HG03039 (cell line): ENCODE data around the gene MPI.

Experiments
- ATAC-seq: cut with Tn5 transposase; IDR thresholded peaks from one replicate; pipeline ENCODE4 v1.9.1; 2021; ENCODE audit warnings: mild to moderate bottlenecking, moderate library complexity; ENCODE audit not compliant: unreplicated experiment

Gene MPI

GRCh38 chr15:74889883-74890664 lies at the start of gene MPI:
TSS of gene MPI (plus strand) at chr15:74890042. CDS start at chr15:74890074, 32 bp downstream.
- peak; percentile 55 for ATAC-seq

GRCh38 chr15:74840851-74841775 lies 48.7 kb upstream of the MPI start:
- no peak for ATAC-seq

- no peak for ATAC-seq
These were observed 47.9 kb upstream of the MPI start for GRCh38 chr15:74841891-74842373.

GRCh38 chr15:74842581-74843444 lies 47.0 kb upstream of the MPI start, which contains the start of gene ULK3:
TSS of gene ULK3 (minus strand) at chr15:74843156. CDS start at chr15:74843105, 51 bp downstream.
- ATAC-seq: peak; percentile 66

GRCh38 chr15:74843445-74843828 lies 46.4 kb upstream of the MPI start:
- ATAC-seq: no peak

GRCh38 chr15:74843891-74844299 lies 45.9 kb upstream of the MPI start:
- no peak for ATAC-seq

- ATAC-seq: no peak
These were observed 45.3 kb upstream of the MPI start for GRCh38 chr15:74844319-74845207.

- ATAC-seq: no peak
These were observed 44.7 kb upstream of the MPI start for GRCh38 chr15:74845208-74845568.

GRCh38 chr15:74845581-74845980 lies 44.3 kb upstream of the MPI start:
- ATAC-seq: no peak

- ATAC-seq: no peak
These were observed 42.4 kb upstream of the MPI start for GRCh38 chr15:74847432-74847831.

- no peak for ATAC-seq
These were observed 39.4 kb upstream of the MPI start for GRCh38 chr15:74850393-74850792.

- no peak for ATAC-seq
These were observed 37.9 kb upstream of the MPI start for GRCh38 chr15:74851960-74852359.

GRCh38 chr15:74854453-74855022 lies 35.3 kb upstream of the MPI start:
- ATAC-seq: no peak

GRCh38 chr15:74855857-74856256 lies 34.0 kb upstream of the MPI start:
- no peak for ATAC-seq

GRCh38 chr15:74856537-74856936 lies 33.3 kb upstream of the MPI start:
- no peak for ATAC-seq

- ATAC-seq: no peak
These were observed 32.7 kb upstream of the MPI start for GRCh38 chr15:74857082-74857655.

- no peak for ATAC-seq
These were observed 32.0 kb upstream of the MPI start for GRCh38 chr15:74857671-74858368.

- ATAC-seq: no peak
These were observed 31.5 kb upstream of the MPI start for GRCh38 chr15:74858369-74858740.
